ENCODE measurements around the gene SERPINE1.
A peak's percentile ranks its signal among the peaks of the same experiment; 100 is the strongest.

Gene SERPINE1

DNA sequence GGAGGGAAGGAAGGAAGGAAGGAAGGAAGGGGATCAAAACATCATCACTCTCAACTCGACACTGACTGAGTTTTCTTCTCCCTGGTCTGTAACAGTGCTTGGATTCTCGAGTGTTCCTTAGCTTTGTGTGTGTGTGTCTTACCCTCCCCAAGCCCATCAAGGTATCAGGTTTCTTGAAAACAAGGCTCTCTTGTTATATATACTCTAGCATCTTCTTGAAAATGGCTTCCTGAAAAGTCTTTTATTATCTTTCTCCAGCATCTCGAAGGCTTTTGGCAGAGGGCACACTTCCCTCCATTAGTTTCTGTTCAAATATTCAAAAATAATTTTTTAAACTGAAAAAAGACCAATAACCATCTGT is 13.4 kb downstream of the SERPINE1 start:
- H3K36me3 ChIP-seq (ENCODE audit: control insufficient read depth, insufficient read depth, low read length, severe bottlenecking): peaks cover 26% of the 10 kb centered on the region
- peak; percentile 36 for DNase-seq (ENCODE audit: low read depth)
- H3K9ac ChIP-seq (ENCODE audit: low read length): no peak overlapping the region
- no peak overlapping the region for H3K4me3 ChIP-seq (ENCODE audit: low read length)
- H3K9me3 ChIP-seq (ENCODE audit: control insufficient read depth, low read length): no peaks in the 10 kb centered on the region
- H3K4me1 ChIP-seq (ENCODE audit: control insufficient read depth, insufficient read depth, low read length): peaks cover 22% of the 10 kb centered on the region
- no peaks in the 10 kb centered on the region for H3K27me3 ChIP-seq (replicated peaks; ENCODE audit: control insufficient read depth, insufficient read depth, low read length)

DNA sequence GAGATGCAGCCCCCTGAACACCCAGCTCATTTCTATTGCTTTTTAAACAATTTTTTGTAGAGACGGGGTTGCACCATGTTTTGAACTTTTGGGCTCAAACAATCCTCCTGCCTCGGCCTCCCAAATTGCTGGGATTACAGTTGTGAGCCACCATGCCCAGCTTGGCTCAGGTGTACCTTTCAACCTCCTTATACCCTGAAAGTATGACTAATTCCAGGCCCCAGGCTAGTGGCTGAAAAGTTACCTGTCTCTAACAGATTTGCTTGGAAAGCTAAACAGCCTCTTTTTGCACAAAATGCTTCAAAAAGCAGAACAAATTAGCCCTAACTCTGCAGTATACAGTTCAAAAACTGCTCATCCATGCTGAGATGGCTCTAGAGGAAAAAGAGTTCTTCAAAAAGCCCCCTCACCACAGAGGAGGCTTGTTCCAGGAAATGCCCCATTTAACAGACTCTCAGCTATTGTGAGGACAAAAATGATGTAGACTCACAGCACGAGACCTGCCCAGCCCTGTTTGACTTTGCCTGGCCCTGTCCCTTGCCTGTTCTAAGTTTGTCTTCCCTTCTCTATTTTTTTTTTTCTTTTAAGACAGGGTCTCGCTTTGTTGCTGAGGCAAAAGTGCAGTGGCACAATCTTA is 14.0 kb downstream of the SERPINE1 start:
- Histone ChIP-seq H3K4me1 (ENCODE audit: control insufficient read depth, insufficient read depth, low read length) (peaks cover 22% of the 10 kb centered on the region), H3K27me3 (replicated peaks; ENCODE audit: control insufficient read depth, insufficient read depth, low read length) (peaks cover under 1% of the 10 kb centered on the region), H3K36me3 (ENCODE audit: control insufficient read depth, insufficient read depth, low read length, severe bottlenecking) (peaks cover 21% of the 10 kb centered on the region), H3K4me3 (ENCODE audit: low read length) (no peak overlapping the region), H3K9me3 (ENCODE audit: control insufficient read depth, low read length) (no peaks in the 10 kb centered on the region), H3K9ac (ENCODE audit: low read length) (no peak overlapping the region)
- DNase-seq (ENCODE audit: low read depth): no peak

DNA sequence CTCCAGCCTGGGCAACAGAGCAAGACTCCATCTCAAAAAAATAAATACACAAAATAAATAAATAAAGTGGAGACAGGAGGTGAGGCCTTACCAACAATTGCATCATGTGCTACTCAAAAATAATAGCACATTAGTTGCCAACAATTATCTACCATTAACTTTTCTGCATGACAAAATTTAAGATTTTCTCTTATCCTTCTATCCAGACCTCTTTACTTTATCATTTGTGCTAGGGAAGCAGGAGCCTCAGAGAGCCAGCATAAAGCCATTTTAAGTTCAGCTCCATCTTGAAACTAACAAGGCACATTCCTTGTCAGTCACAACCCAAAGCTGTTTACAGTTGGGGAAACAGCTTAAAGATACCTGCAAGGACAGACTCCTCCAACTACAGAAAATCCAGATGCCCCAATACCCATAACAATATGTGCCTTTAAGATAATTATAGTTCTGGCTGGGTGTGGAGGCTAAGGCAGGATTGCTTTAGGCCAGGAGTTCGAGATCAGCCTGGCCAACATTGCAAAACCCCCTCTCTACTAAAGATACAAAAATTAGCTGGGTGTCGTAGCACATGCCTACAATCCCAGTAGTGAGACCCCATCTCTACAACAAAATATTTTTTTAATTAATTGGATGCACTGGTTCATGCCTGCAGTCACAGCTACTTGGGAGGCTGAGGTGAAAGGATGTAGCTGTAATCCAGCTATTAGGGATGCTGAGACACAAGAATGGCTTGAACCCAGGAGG is 25.2 kb downstream of the SERPINE1 start:
- Histone ChIP-seq H3K9me3 (ENCODE audit: control insufficient read depth, low read length) (no peaks in the 10 kb centered on the region), H3K4me1 (ENCODE audit: control insufficient read depth, insufficient read depth, low read length) (peaks cover 10% of the 10 kb centered on the region), H3K9ac (ENCODE audit: low read length) (no peak overlapping the region), H3K36me3 (ENCODE audit: control insufficient read depth, insufficient read depth, low read length, severe bottlenecking) (peaks cover 6% of the 10 kb centered on the region), H3K27me3 (replicated peaks; ENCODE audit: control insufficient read depth, insufficient read depth, low read length) (no peaks in the 10 kb centered on the region), H3K4me3 (ENCODE audit: low read length) (no peak overlapping the region)
- no peak for DNase-seq (ENCODE audit: low read depth)

DNA sequence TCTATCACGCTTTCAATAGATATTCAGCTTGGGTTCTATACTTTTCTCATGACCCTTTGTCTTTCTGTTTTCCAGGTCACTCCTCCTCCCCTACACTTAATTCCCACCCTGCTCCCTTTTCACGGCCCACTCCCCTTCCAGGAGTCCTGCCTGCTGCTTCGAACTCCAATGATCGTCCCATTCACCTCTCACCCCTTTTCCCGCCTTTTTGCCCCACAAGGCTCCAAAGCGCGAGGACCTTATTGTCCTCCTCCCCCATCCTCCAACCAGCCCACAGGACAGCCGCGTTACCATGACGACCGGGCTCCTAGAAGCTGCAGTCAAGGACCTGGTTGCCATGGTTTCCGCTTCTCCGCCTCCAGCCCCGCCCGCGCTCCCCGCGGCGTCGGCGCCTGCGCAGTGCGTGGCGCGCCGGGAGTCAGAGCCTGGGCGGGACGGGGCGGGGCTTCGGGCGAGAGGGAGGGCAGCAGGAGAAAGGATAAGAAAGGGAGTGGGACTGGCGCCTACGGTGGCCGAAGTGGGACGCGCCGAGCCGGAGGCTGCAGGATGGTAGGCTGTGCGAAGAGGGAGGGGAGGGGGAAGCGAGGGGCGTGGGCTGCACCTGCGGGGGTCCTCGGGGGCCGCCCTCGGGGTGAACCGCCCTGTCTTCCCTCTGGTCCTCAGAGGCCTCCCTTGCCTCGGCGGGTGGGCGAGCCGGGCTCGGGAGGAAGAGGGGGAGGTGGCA is 27.2 kb downstream of the SERPINE1 start, which contains the start of gene AP1S1:
Gene AP1S1 (plus strand): TSS at position 508 of the 724 bp plus-strand sequence. CDS start 39 bp downstream, at position 547.
- peak within 1 kb of the TSS; percentile 89 for H3K9ac ChIP-seq (ENCODE audit: low read length)
- H3K27me3 ChIP-seq (replicated peaks; ENCODE audit: control insufficient read depth, insufficient read depth, low read length): no peaks in the 10 kb centered on the region
- peaks cover 25% of the 10 kb centered on the region for H3K36me3 ChIP-seq (ENCODE audit: control insufficient read depth, insufficient read depth, low read length, severe bottlenecking)
- peak; percentile 96 for DNase-seq (ENCODE audit: low read depth)
- H3K4me1 ChIP-seq (ENCODE audit: control insufficient read depth, insufficient read depth, low read length): peaks cover 10% of the 10 kb centered on the region
- no peaks in the 10 kb centered on the region for H3K9me3 ChIP-seq (ENCODE audit: control insufficient read depth, low read length)
- peak within 1 kb of the TSS; percentile 90 for H3K4me3 ChIP-seq (ENCODE audit: low read length)

DNA sequence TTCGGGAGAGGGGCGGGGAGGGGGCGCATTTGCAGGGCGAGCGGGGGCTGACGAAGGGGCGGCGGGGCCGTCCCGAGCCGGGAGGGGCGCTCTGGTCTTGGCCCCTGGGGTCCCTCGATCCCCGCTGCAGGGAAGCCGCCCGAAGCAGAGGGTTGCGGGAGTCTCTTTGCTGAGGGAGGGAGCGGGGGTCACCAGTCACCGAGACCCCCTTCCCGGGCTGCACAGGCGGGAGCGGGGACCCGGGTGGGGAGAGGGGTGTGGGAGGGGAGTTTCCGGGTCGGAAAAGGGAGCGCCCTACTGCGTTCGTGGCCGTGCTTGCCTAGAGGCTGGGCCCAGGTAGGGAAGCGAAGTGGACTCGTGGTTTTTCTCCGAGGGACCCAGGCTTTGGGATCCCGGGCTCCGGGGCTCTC is 27.8 kb downstream of the SERPINE1 start:
- H3K36me3 ChIP-seq (ENCODE audit: control insufficient read depth, insufficient read depth, low read length, severe bottlenecking): peaks cover 30% of the 10 kb centered on the region
- H3K27me3 ChIP-seq (replicated peaks; ENCODE audit: control insufficient read depth, insufficient read depth, low read length): no peaks in the 10 kb centered on the region
- no peaks in the 10 kb centered on the region for H3K9me3 ChIP-seq (ENCODE audit: control insufficient read depth, low read length)
- DNase-seq (ENCODE audit: low read depth): peak; percentile 44
- peak overlapping the region; percentile 90 for H3K4me3 ChIP-seq (ENCODE audit: low read length)
- peaks cover 10% of the 10 kb centered on the region for H3K4me1 ChIP-seq (ENCODE audit: control insufficient read depth, insufficient read depth, low read length)
- H3K9ac ChIP-seq (ENCODE audit: low read length): peak overlapping the region; percentile 89

DNA sequence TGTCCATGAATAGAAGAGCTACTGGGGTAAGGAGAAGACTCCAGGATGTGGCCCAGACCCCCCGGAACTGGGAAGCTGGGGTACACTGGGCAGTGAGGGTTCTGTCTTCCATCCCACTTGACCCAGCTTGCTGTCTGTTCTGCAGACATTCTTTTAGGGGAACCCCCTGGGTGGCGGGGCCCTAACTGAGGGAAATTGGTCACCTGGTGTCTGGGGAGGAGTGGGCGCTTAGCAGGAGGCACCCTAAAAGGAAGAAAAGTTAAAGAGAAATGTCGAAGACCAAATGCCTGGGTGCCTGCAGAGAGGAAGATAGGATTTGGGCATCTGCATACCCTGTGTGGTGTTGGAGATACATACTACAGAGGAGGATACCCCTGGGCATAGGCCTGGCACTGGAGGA is 28.4 kb downstream of the SERPINE1 start:
- H3K36me3 ChIP-seq (ENCODE audit: control insufficient read depth, insufficient read depth, low read length, severe bottlenecking): peaks cover 36% of the 10 kb centered on the region
- no peaks in the 10 kb centered on the region for H3K27me3 ChIP-seq (replicated peaks; ENCODE audit: control insufficient read depth, insufficient read depth, low read length)
- DNase-seq (ENCODE audit: low read depth): no peak
- no peaks in the 10 kb centered on the region for H3K9me3 ChIP-seq (ENCODE audit: control insufficient read depth, low read length)
- H3K4me1 ChIP-seq (ENCODE audit: control insufficient read depth, insufficient read depth, low read length): peaks cover 10% of the 10 kb centered on the region
- peak overlapping the region; percentile 89 for H3K9ac ChIP-seq (ENCODE audit: low read length)
- peak overlapping the region; percentile 90 for H3K4me3 ChIP-seq (ENCODE audit: low read length)

DNA sequence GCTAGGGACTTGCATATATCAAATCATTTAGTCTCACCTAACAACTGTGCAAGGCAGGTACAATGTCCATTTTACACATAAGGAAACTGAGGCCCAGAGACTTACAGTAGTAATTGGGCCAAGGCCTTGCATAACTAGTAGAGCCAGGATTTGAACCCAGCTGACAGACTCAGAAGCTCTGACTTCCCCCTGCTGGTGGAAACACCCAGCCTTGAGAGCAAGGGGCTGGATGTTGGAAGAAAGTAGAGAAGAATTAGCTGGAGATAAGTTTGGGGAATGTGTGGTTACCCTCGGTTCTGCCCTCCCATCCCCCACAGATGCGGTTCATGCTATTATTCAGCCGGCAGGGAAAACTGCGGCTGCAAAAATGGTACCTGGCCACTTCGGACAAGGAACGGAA is 29.4 kb downstream of the SERPINE1 start:
- Histone ChIP-seq H3K27me3 (replicated peaks; ENCODE audit: control insufficient read depth, insufficient read depth, low read length) (no peaks in the 10 kb centered on the region), H3K4me1 (ENCODE audit: control insufficient read depth, insufficient read depth, low read length) (peaks cover 10% of the 10 kb centered on the region), H3K36me3 (ENCODE audit: control insufficient read depth, insufficient read depth, low read length, severe bottlenecking) (peaks cover 37% of the 10 kb centered on the region), H3K4me3 (ENCODE audit: low read length) (no peak overlapping the region), H3K9me3 (ENCODE audit: control insufficient read depth, low read length) (no peaks in the 10 kb centered on the region), H3K9ac (ENCODE audit: low read length) (no peak overlapping the region)
- no peak for DNase-seq (ENCODE audit: low read depth)

DNA sequence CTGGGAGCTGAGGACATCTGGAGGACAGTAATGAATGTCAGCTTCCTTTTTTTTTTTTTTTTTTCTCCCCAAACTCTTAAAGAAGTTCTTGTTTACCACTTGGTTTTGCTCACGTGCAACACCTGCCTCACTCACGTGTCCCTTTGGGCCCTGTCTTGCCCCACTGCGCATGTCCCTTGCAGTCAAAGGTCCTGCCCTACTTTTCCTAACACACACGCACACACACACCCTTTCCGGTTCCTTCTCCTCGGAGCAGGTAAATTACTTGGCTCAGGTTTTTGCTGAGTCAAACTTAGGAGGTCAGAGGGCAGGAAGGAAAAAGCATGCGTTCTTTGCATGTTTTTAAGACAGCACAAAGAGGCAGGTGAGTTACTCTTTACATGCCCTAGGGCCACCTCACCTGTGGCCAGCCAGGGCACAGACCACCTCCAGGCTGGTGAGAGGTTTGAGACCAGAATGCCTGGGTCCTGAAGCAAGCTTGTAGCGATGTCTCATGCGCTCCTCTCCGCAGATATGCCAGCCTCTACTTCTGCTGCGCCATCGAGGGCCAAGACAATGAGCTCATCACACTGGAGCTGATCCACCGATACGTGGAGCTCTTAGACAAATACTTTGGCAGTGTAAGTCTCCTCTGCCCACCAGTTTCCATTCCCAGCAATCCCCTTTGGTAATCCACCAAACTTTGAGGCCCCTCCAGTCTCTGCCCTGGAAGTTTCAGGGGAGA is 30.1 kb downstream of the SERPINE1 start:
- DNase-seq (ENCODE audit: low read depth): no peak
- H3K4me3 ChIP-seq (ENCODE audit: low read length): no peak overlapping the region
- no peaks in the 10 kb centered on the region for H3K27me3 ChIP-seq (replicated peaks; ENCODE audit: control insufficient read depth, insufficient read depth, low read length)
- no peaks in the 10 kb centered on the region for H3K9me3 ChIP-seq (ENCODE audit: control insufficient read depth, low read length)
- peaks cover 10% of the 10 kb centered on the region for H3K4me1 ChIP-seq (ENCODE audit: control insufficient read depth, insufficient read depth, low read length)
- H3K9ac ChIP-seq (ENCODE audit: low read length): no peak overlapping the region
- H3K36me3 ChIP-seq (ENCODE audit: control insufficient read depth, insufficient read depth, low read length, severe bottlenecking): peaks cover 37% of the 10 kb centered on the region

DNA sequence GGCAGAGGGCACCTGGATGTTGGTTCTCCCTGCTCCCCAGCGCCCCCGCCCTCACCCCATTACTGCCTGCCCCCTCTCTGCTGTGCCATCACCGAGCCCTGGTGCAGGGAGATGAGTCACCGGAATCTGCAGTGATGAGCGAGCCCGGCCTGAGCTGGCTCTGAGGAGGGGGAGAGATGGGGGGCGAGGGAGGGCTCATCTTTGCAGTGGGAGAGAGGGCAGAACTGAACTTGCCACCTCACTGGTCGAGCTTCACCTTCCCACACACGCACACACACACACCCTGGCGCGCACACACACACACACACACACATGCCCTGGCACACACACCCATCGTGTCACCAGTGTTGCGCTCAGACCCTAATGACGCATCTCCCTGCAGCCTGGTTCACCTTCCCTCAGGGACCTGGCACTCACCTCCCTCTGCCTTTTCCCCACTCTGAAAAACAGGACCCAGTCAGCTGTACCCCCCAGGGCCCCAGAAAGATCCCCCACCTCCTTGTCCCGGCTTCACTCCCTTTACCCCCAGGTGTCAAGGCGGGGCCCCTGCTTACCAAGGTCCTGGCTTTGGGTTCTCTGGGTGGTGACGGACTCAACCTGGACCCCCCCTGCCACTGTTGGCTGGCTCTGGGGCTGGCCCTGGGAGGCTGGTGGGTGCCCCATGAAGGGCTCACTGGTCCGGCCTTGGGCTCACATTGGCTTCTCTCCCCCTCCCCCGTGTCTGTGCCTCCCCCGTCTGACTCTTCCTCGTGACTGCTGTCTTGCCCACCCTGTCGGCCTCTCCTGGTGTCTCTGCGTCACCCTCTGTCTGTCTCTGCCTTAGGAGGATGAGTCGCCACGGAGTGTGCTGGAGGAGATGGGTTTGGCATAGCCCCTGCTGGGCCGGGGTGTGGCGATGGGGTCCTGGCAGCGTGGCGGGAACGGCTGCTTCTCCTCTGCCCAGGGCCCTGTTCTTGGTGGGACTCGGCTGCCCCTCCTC is 33.1 kb downstream of the SERPINE1 start:
- peaks cover 20% of the 10 kb centered on the region for H3K4me1 ChIP-seq (ENCODE audit: control insufficient read depth, insufficient read depth, low read length)
- no peak for DNase-seq (ENCODE audit: low read depth)
- peaks cover 37% of the 10 kb centered on the region for H3K36me3 ChIP-seq (ENCODE audit: control insufficient read depth, insufficient read depth, low read length, severe bottlenecking)
- H3K4me3 ChIP-seq (ENCODE audit: low read length): no peak overlapping the region
- no peak overlapping the region for H3K9ac ChIP-seq (ENCODE audit: low read length)
- no peaks in the 10 kb centered on the region for H3K9me3 ChIP-seq (ENCODE audit: control insufficient read depth, low read length)
- no peaks in the 10 kb centered on the region for H3K27me3 ChIP-seq (replicated peaks; ENCODE audit: control insufficient read depth, insufficient read depth, low read length)

DNA sequence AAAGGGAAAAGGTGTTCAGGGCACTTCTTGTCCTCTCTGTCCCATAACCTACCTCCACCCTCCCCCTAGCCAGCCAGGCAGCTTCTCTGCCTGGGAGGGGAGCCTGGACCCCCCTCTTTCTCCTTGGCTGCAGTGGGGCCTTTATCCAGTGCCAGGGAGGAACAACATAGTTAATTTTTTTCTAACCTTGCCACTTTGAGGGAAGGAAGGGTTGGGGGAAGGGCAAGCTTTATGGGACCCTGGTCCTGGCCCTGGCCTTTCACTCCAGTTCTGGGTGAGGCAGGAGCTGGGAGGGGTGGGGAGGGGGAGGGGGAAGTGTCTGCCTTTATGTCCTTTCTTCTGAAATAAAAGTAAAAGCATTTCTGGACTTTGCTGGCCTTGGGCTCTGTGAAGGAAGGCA is 34.0 kb downstream of the SERPINE1 start:
- H3K9me3 ChIP-seq (ENCODE audit: control insufficient read depth, low read length): no peaks in the 10 kb centered on the region
- no peak overlapping the region for H3K9ac ChIP-seq (ENCODE audit: low read length)
- H3K36me3 ChIP-seq (ENCODE audit: control insufficient read depth, insufficient read depth, low read length, severe bottlenecking): peaks cover 37% of the 10 kb centered on the region
- no peak for DNase-seq (ENCODE audit: low read depth)
- H3K27me3 ChIP-seq (replicated peaks; ENCODE audit: control insufficient read depth, insufficient read depth, low read length): peaks cover 4% of the 10 kb centered on the region
- H3K4me1 ChIP-seq (ENCODE audit: control insufficient read depth, insufficient read depth, low read length): peaks cover 17% of the 10 kb centered on the region
- no peak overlapping the region for H3K4me3 ChIP-seq (ENCODE audit: low read length)

Measured in adipocyte (in vitro differentiated cells).